ENCODE measurements around the gene NPHP4. TPM values are rescaled to one million over a fixed set of nuclear protein-coding genes. Genes with fewer than 3 reads are reported as not detected.
"Not testable (repeated sequence)": the region's sequence is repeated elsewhere in the genome, so short reads cannot be mapped to it uniquely, and the experiment has no call there.

The NPHP4 gene
- total RNA-seq, 1 donor from 2014 or later: 3.2 TPM

DNA sequence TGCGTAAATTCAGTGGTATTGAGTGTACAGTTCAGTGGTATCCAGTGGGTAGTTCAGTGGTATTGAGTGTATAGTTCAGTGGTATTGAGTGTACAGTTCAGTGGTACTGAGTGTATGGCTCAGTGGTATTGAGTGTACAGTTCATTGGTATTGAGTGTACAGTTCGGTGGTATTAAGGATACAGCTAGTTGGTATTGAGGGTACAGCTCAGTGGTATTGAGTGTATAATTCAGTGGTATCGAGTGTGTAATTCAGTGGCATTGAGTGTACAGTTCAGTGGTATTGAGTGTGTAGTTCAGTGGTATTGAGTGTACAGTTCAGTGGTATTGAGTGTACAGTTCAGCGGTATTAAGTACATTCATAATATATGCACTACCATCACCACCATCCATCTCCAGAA lies 30.0 kb upstream of the NPHP4 start:
- FAIRE-seq: no peak
- Histone ChIP-seq H3K27me3 (ENCODE audit: control insufficient read depth, insufficient read depth, low read length) (no peaks in the 10 kb centered on the region), H3K36me3 (ENCODE audit: control insufficient read depth, insufficient read depth, low read length) (no peaks in the 10 kb centered on the region), H3K4me3 (ENCODE audit: low read depth, low read length) (no peak overlapping the region)
- no peak for DNase-seq (ENCODE audit: low read depth)
- TF ChIP-seq, protein P1, sequence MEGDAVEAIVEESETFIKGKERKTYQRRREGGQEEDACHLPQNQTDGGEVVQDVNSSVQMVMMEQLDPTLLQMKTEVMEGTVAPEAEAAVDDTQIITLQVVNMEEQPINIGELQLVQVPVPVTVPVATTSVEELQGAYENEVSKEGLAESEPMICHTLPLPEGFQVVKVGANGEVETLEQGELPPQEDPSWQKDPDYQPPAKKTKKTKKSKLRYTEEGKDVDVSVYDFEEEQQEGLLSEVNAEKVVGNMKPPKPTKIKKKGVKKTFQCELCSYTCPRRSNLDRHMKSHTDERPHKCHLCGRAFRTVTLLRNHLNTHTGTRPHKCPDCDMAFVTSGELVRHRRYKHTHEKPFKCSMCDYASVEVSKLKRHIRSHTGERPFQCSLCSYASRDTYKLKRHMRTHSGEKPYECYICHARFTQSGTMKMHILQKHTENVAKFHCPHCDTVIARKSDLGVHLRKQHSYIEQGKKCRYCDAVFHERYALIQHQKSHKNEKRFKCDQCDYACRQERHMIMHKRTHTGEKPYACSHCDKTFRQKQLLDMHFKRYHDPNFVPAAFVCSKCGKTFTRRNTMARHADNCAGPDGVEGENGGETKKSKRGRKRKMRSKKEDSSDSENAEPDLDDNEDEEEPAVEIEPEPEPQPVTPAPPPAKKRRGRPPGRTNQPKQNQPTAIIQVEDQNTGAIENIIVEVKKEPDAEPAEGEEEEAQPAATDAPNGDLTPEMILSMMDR (IDR thresholded peaks at IDR 0.05; ENCODE audit: insufficient read depth, low read length, severe bottlenecking): no peak

DNA sequence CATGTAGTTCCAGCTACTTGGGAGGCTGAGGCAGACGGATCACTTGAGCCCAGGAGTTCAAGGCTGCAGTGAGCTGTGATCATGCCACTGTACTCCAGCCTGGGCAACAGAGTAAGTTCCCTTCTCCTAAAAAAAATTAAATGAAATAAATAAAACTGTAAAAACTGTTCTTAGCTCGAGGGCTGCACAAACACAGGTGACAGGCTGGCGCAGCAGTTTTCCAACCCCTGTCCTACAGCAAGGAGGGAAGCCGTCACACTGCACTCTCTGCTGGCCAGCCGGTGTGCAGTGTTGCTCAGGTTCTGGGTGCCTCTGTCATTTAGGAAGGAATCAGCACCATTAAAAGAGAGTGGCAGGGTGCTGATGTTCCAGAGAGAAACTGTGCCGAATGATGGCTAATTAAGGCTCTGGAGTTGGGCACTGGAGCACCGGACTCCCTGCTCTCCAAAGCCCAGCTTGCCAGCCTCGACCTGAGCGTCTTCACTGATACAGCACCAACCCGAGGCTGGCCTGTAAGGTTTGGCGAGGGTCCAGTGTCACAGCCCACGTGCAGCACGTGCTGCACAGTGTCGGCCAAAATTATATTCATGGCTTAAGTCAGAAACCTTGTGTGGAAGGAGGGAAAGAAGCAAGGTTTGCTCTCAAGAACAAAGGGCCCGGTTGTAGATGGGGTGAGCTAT lies 27.1 kb upstream of the NPHP4 start:
- Histone ChIP-seq H3K27me3 (ENCODE audit: control insufficient read depth, insufficient read depth, low read length) (no peaks in the 10 kb centered on the region), H3K4me3 (ENCODE audit: low read depth, low read length) (no peak overlapping the region), H3K36me3 (ENCODE audit: control insufficient read depth, insufficient read depth, low read length) (no peaks in the 10 kb centered on the region)
- no peak for FAIRE-seq
- TF ChIP-seq, protein P1 (IDR thresholded peaks at IDR 0.05; ENCODE audit: insufficient read depth, low read length, severe bottlenecking): no peak
- no peak for DNase-seq (ENCODE audit: low read depth)

DNA sequence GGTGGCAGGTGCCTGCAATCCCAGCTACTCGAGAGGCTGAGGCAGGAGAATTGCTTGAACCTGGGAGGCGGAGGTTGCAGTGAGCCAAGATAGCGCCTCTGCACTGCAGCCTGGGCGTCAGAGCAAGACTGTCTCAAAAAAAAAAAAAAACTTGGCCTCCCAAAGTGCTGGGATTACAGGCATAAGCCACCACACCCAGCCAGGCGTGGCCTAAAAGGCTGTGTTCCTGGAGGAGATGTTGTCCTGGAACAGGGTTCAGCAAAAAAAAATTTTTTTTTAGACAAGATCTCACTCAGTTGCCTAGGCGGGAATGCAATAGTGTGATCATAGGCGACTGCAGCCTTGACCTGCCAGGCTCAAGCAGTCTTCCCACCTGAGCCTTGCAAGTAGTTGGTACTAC lies 25.4 kb upstream of the NPHP4 start:
- not testable (repeated sequence) for FAIRE-seq; H3K36me3 ChIP-seq (ENCODE audit: control insufficient read depth, insufficient read depth, low read length); H3K27me3 ChIP-seq (ENCODE audit: control insufficient read depth, insufficient read depth, low read length); DNase-seq (ENCODE audit: low read depth); H3K4me3 ChIP-seq (ENCODE audit: low read depth, low read length)

DNA sequence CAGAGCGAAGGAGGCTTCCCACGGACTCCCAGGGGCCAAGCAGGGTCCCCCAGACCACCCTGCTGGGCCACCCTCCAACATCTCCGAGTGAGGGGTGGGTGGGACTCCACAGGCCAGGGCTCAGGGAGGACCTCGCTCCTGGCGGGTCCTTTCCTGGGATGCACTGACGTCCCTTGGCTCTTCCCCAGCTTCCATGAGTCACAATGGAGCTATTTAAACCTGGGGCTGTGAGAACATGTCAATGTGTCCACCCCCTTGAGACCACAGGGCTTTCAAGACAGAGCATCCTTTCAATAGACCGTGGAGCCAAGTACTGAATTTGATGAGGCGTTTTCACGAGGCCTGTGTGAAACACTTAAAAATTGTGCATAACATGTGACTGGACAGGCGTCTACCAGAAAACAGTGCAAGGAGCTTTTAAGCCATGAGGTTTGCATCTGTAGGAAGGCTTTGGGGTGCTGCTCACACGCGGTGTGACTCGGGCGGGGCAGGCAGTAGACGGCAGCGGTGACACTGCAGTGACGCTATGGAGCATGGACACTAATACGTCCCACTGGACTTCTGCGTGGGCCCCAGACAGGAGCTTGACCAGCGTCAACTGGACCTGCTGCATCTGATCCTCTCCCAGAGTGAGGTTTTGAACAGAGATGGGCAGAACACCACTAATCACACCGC lies 24.1 kb upstream of the NPHP4 start:
- FAIRE-seq: no peak

DNA sequence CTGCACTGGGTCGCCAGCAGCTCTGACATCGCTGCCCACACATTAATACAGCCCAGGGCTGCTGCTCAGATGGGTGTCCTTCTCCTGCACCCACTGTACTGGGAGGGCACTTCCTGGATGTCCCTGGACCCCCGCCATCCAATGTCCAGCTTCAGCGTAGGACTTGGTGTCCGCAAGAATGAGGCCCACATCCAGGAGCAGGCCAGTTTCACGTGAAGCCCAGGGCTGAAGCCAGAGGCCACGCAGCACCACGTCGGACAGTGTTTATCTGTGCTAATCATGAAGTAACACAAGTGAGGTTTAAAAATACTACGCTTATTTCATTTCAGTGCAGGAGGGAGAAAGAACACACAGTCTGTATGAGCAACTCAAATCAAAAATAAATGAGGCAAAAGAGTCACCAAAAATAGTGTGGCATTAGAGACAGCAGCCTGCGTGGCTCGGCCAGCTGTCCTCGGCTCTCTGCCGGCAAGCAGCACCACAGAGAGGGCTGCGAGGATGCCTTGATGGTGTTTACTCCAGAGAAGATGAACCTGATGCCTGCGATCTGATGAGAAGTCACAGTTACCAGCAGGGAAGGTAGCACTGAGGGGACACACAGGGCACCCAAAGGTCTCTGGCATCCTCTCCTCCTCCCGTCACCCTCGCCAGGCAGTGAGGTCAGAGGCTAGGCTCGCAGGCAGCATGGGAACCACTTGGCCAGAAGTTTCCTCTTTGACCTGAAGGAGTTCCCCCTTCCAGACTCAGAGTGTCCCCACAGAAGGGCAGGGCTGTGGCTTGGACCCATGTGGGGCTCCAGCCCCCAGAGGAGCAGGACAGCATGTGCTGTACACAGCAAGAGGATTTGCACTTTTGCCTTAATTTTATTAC lies 22.1 kb upstream of the NPHP4 start:
- H3K4me3 ChIP-seq (ENCODE audit: low read depth, low read length): no peak overlapping the region
- DNase-seq (ENCODE audit: low read depth) (no peak), FAIRE-seq (no peak)
- H3K27me3 ChIP-seq (ENCODE audit: control insufficient read depth, insufficient read depth, low read length): no peaks in the 10 kb centered on the region
- no peaks in the 10 kb centered on the region for H3K36me3 ChIP-seq (ENCODE audit: control insufficient read depth, insufficient read depth, low read length)
- TF ChIP-seq, protein P1 (IDR thresholded peaks at IDR 0.05; ENCODE audit: insufficient read depth, low read length, severe bottlenecking): no peak

More for the DNA sequence above, 24.1 kb upstream of the NPHP4 start:
- Histone ChIP-seq H3K36me3 (ENCODE audit: control insufficient read depth, insufficient read depth, low read length) (no peaks in the 10 kb centered on the region), H3K4me3 (ENCODE audit: low read depth, low read length) (no peak overlapping the region), H3K27me3 (ENCODE audit: control insufficient read depth, insufficient read depth, low read length) (no peaks in the 10 kb centered on the region)
- TF ChIP-seq, protein P1 (IDR thresholded peaks at IDR 0.05; ENCODE audit: insufficient read depth, low read length, severe bottlenecking): no peak
- DNase-seq (ENCODE audit: low read depth): peak; percentile 80

DNA sequence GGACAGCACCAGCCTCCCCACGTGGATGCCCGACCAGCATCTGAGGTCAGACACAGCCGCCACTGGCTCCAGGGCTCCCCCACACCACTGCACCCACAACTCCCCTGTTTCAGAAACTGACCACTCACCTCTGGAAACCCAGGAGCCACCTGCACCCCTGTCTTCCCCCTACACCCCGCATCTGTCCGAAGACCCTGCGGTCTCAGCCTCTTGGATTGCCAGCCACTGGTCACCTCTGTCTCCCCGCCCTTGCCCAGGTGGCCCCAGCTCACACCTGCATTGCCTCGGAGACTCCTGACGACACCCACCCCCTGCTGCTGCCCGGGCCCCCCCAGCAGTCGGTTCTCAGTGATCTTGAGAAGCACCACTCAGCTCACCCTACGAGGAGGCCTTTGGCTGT lies 21.3 kb upstream of the NPHP4 start:
- DNase-seq (ENCODE audit: low read depth) (no peak), FAIRE-seq (no peak)
- Histone ChIP-seq H3K36me3 (ENCODE audit: control insufficient read depth, insufficient read depth, low read length) (no peaks in the 10 kb centered on the region), H3K27me3 (ENCODE audit: control insufficient read depth, insufficient read depth, low read length) (no peaks in the 10 kb centered on the region), H3K4me3 (ENCODE audit: low read depth, low read length) (no peak overlapping the region)
- TF ChIP-seq, protein P1 (IDR thresholded peaks at IDR 0.05; ENCODE audit: insufficient read depth, low read length, severe bottlenecking): no peak
